HepG2 (cell line): ENCODE measurements around the gene ZBTB9. TPM values are rescaled to one million over a fixed set of nuclear protein-coding genes. Genes with fewer than 3 reads are reported as not detected.
A peak's percentile ranks its signal among the peaks of the same experiment; 100 is the strongest.

Experiments used
- CBX5 ChIP-seq: sonication (generic); formaldehyde crosslinking; IDR thresholded peaks from 2 replicates; pipeline ENCODE4 v1.4.0; 2020; ENCODE audit warnings: missing genetic modification reagents, borderline replicate concordance
- GTF3A ChIP-seq: sonication (generic); formaldehyde crosslinking; conservative IDR thresholded peaks from 2 replicates; pipeline ENCODE4 v1.4.0; 2020; ENCODE audit warnings: mild to moderate bottlenecking, missing genetic modification reagents
- NONO ChIP-seq, 2 experiments: fragments of 450-650 bp in 1 of 2; sonication (generic) in 1 of 2; formaldehyde crosslinking in 1 of 2; IDR thresholded peaks in 1 of 2; conservative IDR thresholded peaks in 1 of 2; 2 replicates each; pipeline versions ENCODE4 v1.6.1 to v1.8.0; 2017 to 2022; ENCODE audit warnings: mild to moderate bottlenecking in 1 of 2, missing genetic modification reagents in 1 of 2, moderate library complexity in 1 of 2
- POLR2AphosphoS5 ChIP-seq: IDR thresholded peaks from 2 replicates; pipeline ENCODE4 v1.6.1; 2012; ENCODE audit warnings: low read depth, low read length
- SMAD3 ChIP-seq: sonication (generic); formaldehyde crosslinking; IDR thresholded peaks from 2 replicates; pipeline ENCODE4 v1.4.0; 2020; ENCODE audit warnings: missing genetic modification reagents
- ZNF17 ChIP-seq: sonication (generic); formaldehyde crosslinking; IDR thresholded peaks from 2 replicates; pipeline ENCODE4 v1.5.0; 2020; ENCODE audit warnings: mild to moderate bottlenecking, missing genetic modification reagents
- ZNF256 ChIP-seq: sonication (generic); formaldehyde crosslinking; conservative IDR thresholded peaks from 2 replicates; pipeline ENCODE4 v1.4.0; 2020; ENCODE audit warnings: missing genetic modification reagents
- ZNF496 ChIP-seq: sonication (generic); formaldehyde crosslinking; IDR thresholded peaks from 2 replicates; pipeline ENCODE4 v1.8.1; 2023; ENCODE audit warnings: mild to moderate bottlenecking, moderate library complexity, missing genetic modification reagents; ENCODE audit not compliant: insufficient replicate concordance
- polyA plus RNA-seq, 8 experiments: library from polyadenylated mRNA; depleted of rRNA in 3 of 8; stranded (reverse) in 7 of 8; unstranded in 1 of 8; fragments of >200 nt; fragmentation: Illumina TruSeq in 4 of 8; extraction: Trizol in 4 of 8; gene quantifications; 2 replicates each; pipeline versions ENCODE4 v1.2.1 to v1.2.3, GENCODE V29; 2011 to 2016; ENCODE audit warnings: low read depth in 4 of 8, missing spikeins in 1 of 8, mixed read lengths in 1 of 8; ENCODE audit not compliant: insufficient read depth in 1 of 8
- total RNA-seq, 5 experiments: library from RNA; depleted of rRNA; stranded (reverse); fragments of >200 nt; fragmentation: Illumina TruSeq; extraction: Trizol; gene quantifications; 2 replicates each; pipeline ENCODE4 v1.2.3, GENCODE V29; 2016; ENCODE audit warnings: low read depth in 1 of 5
- TF ChIP-seq, protein P1 (sequence below): sonication (generic); formaldehyde crosslinking; IDR thresholded peaks from one replicate; pipeline ENCODE4 v1.5.1; 2020; ENCODE audit warnings: mild to moderate bottlenecking, missing genetic modification reagents; ENCODE audit errors: not compliant biosample characterization
- TF ChIP-seq, protein P2 (sequence below): sonication (generic); formaldehyde crosslinking; conservative IDR thresholded peaks from 2 replicates; pipeline ENCODE4 v1.5.0; 2020; ENCODE audit warnings: missing genetic modification reagents
- TF ChIP-seq, protein P3 (sequence below): IDR thresholded peaks from 2 replicates; pipeline ENCODE4 v1.6.1; 2012; ENCODE audit warnings: low read depth, low read length, improper control_type of control experiment
- TF ChIP-seq, protein P4 (sequence below): sonication (generic); formaldehyde crosslinking; IDR thresholded peaks from 2 replicates; pipeline ENCODE4 v1.4.0; 2020; ENCODE audit warnings: missing genetic modification reagents

Gene ZBTB9
- total and polyA plus RNA-seq, 2 of the 13 experiments (the other 11 are each of a cell fraction or from before 2014, with no cell fraction given): 5.3 to 9.2 TPM

DNA sequence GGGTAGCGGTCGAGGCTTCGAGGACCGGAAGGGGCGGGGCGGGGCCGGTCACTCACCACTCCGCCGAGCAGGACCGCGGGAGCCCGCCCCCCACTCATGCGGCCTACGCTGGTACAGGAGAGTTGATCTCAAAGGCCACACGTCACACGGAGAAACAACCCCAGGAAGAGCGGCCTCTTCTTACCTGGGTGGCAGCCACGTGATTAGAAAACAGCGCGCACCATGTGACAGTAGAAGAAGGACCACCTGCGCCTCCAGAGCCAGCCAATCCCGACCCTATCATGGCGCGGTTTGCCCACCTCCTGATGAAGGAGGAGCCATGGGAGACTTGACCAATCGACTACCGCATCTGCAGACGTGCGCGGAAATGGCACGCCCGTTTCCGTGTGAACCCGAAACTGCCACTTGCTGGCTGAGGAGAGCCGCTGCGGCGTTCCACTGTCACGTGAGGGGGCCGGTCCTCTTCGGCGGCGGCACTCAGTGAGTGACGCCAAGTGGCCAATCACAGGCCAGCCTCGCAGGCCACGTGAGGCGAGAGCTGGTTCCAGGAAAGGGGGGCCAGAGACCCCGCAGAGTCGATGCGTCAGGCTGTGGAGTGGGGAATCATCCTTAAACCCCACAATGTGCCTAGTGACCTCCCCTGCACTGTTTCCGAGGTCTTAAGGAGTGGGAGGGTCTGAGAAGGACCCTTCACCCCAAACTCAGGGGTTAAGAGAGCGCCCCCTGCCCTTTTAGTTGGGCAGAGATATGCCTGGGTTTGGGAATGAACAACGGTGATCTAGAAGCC, 36.3 kb upstream of the ZBTB9 start, which contains the start of gene CUTA (continued):
- TF ChIP-seq, protein P1, sequence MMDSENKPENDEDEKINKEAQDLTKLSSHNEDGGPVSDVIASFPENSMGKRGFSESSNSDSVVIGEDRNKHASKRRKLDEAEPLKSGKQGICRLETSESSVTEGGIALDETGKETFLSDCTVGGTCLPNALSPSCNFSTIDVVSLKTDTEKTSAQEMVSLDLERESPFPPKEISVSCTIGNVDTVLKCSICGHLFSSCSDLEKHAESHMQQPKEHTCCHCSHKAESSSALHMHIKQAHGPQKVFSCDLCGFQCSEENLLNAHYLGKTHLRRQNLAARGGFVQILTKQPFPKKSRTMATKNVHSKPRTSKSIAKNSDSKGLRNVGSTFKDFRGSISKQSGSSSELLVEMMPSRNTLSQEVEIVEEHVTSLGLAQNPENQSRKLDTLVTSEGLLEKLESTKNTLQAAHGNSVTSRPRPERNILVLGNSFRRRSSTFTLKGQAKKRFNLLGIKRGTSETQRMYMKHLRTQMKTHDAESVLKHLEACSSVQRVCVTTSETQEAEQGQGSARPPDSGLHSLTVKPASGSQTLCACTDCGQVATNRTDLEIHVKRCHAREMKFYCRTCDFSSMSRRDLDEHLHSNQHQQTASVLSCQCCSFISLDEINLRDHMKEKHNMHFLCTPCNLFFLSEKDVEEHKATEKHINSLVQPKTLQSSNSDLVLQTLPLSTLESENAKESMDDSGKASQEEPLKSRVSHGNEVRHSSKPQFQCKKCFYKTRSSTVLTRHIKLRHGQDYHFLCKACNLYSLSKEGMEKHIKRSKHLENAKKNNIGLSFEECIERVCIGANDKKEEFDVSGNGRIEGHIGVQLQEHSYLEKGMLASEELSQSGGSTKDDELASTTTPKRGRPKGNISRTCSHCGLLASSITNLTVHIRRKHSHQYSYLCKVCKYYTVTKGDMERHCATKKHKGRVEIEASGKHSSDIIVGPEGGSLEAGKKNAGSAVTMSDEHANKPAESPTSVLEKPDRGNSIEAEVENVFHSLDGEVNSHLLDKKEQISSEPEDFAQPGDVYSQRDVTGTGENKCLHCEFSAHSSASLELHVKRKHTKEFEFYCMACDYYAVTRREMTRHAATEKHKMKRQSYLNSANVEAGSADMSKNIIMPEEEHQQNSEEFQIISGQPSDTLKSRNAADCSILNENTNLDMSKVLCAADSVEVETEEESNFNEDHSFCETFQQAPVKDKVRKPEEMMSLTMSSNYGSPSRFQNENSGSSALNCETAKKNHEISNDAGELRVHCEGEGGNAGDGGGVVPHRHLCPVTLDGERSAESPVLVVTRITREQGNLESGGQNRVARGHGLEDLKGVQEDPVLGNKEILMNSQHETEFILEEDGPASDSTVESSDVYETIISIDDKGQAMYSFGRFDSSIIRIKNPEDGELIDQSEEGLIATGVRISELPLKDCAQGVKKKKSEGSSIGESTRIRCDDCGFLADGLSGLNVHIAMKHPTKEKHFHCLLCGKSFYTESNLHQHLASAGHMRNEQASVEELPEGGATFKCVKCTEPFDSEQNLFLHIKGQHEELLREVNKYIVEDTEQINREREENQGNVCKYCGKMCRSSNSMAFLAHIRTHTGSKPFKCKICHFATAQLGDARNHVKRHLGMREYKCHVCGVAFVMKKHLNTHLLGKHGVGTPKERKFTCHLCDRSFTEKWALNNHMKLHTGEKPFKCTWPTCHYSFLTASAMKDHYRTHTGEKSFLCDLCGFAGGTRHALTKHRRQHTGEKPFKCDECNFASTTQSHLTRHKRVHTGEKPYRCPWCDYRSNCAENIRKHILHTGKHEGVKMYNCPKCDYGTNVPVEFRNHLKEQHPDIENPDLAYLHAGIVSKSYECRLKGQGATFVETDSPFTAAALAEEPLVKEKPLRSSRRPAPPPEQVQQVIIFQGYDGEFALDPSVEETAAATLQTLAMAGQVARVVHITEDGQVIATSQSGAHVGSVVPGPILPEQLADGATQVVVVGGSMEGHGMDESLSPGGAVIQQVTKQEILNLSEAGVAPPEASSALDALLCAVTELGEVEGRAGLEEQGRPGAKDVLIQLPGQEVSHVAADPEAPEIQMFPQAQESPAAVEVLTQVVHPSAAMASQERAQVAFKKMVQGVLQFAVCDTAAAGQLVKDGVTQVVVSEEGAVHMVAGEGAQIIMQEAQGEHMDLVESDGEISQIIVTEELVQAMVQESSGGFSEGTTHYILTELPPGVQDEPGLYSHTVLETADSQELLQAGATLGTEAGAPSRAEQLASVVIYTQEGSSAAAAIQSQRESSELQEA (CRISPR knock-in tag): peak; percentile 80
- peak; percentile 67 for TF ChIP-seq SMAD3 (CRISPR knock-in tag)
- peak; percentile 92; the same call in 1 of the 2 replicates for TF ChIP-seq ZNF256 (CRISPR knock-in tag)
- TF ChIP-seq CBX5 (CRISPR knock-in tag): peak; percentile 69; the same call in 1 of the 2 replicates
- TF ChIP-seq, protein P2, sequence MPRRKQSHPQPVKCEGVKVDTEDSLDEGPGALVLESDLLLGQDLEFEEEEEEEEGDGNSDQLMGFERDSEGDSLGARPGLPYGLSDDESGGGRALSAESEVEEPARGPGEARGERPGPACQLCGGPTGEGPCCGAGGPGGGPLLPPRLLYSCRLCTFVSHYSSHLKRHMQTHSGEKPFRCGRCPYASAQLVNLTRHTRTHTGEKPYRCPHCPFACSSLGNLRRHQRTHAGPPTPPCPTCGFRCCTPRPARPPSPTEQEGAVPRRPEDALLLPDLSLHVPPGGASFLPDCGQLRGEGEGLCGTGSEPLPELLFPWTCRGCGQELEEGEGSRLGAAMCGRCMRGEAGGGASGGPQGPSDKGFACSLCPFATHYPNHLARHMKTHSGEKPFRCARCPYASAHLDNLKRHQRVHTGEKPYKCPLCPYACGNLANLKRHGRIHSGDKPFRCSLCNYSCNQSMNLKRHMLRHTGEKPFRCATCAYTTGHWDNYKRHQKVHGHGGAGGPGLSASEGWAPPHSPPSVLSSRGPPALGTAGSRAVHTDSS (CRISPR knock-in tag): no peak
- TF ChIP-seq, protein P3, sequence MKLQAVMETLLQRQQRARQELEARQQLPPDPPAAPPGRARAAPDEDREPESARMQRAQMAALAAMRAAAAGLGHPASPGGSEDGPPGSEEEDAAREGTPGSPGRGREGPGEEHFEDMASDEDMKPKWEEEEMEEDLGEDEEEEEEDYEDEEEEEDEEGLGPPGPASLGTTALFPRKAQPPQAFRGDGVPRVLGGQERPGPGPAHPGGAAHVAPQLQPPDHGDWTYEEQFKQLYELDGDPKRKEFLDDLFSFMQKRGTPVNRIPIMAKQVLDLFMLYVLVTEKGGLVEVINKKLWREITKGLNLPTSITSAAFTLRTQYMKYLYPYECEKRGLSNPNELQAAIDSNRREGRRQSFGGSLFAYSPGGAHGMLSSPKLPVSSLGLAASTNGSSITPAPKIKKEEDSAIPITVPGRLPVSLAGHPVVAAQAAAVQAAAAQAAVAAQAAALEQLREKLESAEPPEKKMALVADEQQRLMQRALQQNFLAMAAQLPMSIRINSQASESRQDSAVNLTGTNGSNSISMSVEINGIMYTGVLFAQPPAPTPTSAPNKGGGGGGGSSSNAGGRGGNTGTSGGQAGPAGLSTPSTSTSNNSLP: no peak
- TF ChIP-seq, protein P4, sequence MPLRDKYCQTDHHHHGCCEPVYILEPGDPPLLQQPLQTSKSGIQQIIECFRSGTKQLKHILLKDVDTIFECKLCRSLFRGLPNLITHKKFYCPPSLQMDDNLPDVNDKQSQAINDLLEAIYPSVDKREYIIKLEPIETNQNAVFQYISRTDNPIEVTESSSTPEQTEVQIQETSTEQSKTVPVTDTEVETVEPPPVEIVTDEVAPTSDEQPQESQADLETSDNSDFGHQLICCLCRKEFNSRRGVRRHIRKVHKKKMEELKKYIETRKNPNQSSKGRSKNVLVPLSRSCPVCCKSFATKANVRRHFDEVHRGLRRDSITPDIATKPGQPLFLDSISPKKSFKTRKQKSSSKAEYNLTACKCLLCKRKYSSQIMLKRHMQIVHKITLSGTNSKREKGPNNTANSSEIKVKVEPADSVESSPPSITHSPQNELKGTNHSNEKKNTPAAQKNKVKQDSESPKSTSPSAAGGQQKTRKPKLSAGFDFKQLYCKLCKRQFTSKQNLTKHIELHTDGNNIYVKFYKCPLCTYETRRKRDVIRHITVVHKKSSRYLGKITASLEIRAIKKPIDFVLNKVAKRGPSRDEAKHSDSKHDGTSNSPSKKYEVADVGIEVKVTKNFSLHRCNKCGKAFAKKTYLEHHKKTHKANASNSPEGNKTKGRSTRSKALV (CRISPR knock-in tag): peak; percentile 40; the same call in 1 of the 2 replicates
- TF ChIP-seq ZNF496 (CRISPR knock-in tag): no peak
- no peak for TF ChIP-seq ZNF17
- no peak for TF ChIP-seq NONO (IDR thresholded peaks at IDR 0.05)
- TF ChIP-seq NONO (CRISPR knock-in tag; conservative IDR thresholded peaks at IDR 0.05): peak; percentile 78; the same call in 1 of the 2 replicates
- no peak; the same call in 1 of the 2 replicates for TF ChIP-seq GTF3A (CRISPR knock-in tag)
- peak; percentile 94 for TF ChIP-seq POLR2AphosphoS5
